Femur (tissue), 1 donor: ENCODE results near the gene CDCP2.
"Not testable (repeated sequence)": the region's sequence is repeated elsewhere in the genome, so short reads cannot be mapped to it uniquely, and the experiment has no call there.

ENCODE experiments used
- DNase-seq: peaks from one replicate; pipeline ENCODE4 v3.0.0-alpha.2; 2017

Gene CDCP2

GRCh38 chr1:54114001-54114400 is 38.8 kb downstream of the CDCP2 start:
- DNase-seq, result no peak

GRCh38 chr1:54112705-54113368 is 40.0 kb downstream of the CDCP2 start:
- DNase-seq, result no peak

- no peak for DNase-seq
Measured at GRCh38 chr1:54112027-54112426, 40.8 kb downstream of the CDCP2 start.

- no peak for DNase-seq
Measured at GRCh38 chr1:54111624-54112023, 41.2 kb downstream of the CDCP2 start.

GRCh38 chr1:54110996-54111395 is 41.8 kb downstream of the CDCP2 start:
- DNase-seq, result no peak

GRCh38 chr1:54109129-54110090 is 43.4 kb downstream of the CDCP2 start:
- no peak for DNase-seq

- no peak for DNase-seq
Measured at GRCh38 chr1:54108156-54108555, 44.6 kb downstream of the CDCP2 start.

- no peak for DNase-seq
Measured at GRCh38 chr1:54107131-54107530, 45.7 kb downstream of the CDCP2 start.

GRCh38 chr1:54105736-54106269 is 47.0 kb downstream of the CDCP2 start:
- DNase-seq, result no peak

GRCh38 chr1:54105080-54105479 is 47.7 kb downstream of the CDCP2 start:
- no peak for DNase-seq

- not testable (repeated sequence) for DNase-seq
Measured at GRCh38 chr1:54104613-54105012, 48.2 kb downstream of the CDCP2 start.

- DNase-seq, result no peak
Measured at GRCh38 chr1:54103414-54103813, 49.4 kb downstream of the CDCP2 start.

- DNase-seq, result no peak
Measured at GRCh38 chr1:54100500-54100899, 52.3 kb downstream of the CDCP2 start.

GRCh38 chr1:54099061-54099610 is 53.7 kb downstream of the CDCP2 start:
- DNase-seq, result no peak

GRCh38 chr1:54096877-54097240 is 55.9 kb downstream of the CDCP2 start:
- DNase-seq, result no peak

GRCh38 chr1:54096227-54096876 is 56.4 kb downstream of the CDCP2 start:
- DNase-seq, result no peak

- DNase-seq, result no peak
Measured at GRCh38 chr1:54095546-54096226, 57.1 kb downstream of the CDCP2 start.

- DNase-seq, result not testable (repeated sequence)
Measured at GRCh38 chr1:54094730-54095105, 58.1 kb downstream of the CDCP2 start.

- no peak for DNase-seq
Measured at GRCh38 chr1:54094001-54094729, 58.6 kb downstream of the CDCP2 start.

GRCh38 chr1:54091666-54092065 is 61.1 kb downstream of the CDCP2 start:
- DNase-seq, result no peak

GRCh38 chr1:54088385-54088784 is 64.4 kb downstream of the CDCP2 start:
- DNase-seq, result no peak

GRCh38 chr1:54086754-54087153 is 66.0 kb downstream of the CDCP2 start:
- DNase-seq, result no peak
